Testis (tissue), 2 donors: ENCODE results near the gene TECTA.

Source experiments
- POLR2A ChIP-seq: fragments of 450-650 bp; IDR thresholded peaks from one replicate; pipeline ENCODE4 v1.6.1; 2017; ENCODE audit warnings: antibody characterized with exemption, mild to moderate bottlenecking, moderate library complexity
- TF ChIP-seq, protein P1 (sequence below), 3 experiments: fragments of 450-650 bp in 2 of 3; fragments of 200-600 bp in 1 of 3; sonication (generic) in 1 of 3; IDR thresholded peaks; one replicate each; pipeline ENCODE4 v1.5.1; 2016 to 2019; ENCODE audit warnings: antibody characterized with exemption in 3 of 3, mild to moderate bottlenecking in 2 of 3, moderate library complexity in 1 of 3

DNA sequence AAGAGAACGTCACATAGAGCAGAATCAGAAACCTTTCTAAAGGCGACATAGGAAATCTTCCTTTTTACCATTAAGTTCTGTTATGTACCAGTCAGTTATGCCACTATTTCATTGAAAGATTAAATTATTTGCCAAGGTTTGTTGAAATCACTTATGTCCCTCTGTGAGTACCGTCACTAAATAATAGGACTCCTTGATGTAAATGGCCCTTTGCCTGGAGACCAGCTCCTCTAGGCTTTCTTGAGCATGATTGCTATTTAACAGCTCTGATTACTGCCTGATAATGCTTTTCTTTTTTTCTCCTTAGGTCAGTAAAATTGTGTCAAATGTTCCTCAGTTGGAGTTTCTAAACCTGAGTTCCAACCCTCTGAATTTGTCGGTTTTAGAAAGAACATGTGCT lies 47.8 kb upstream of the TECTA start:
- TF ChIP-seq, protein P1, sequence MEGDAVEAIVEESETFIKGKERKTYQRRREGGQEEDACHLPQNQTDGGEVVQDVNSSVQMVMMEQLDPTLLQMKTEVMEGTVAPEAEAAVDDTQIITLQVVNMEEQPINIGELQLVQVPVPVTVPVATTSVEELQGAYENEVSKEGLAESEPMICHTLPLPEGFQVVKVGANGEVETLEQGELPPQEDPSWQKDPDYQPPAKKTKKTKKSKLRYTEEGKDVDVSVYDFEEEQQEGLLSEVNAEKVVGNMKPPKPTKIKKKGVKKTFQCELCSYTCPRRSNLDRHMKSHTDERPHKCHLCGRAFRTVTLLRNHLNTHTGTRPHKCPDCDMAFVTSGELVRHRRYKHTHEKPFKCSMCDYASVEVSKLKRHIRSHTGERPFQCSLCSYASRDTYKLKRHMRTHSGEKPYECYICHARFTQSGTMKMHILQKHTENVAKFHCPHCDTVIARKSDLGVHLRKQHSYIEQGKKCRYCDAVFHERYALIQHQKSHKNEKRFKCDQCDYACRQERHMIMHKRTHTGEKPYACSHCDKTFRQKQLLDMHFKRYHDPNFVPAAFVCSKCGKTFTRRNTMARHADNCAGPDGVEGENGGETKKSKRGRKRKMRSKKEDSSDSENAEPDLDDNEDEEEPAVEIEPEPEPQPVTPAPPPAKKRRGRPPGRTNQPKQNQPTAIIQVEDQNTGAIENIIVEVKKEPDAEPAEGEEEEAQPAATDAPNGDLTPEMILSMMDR (IDR thresholded peaks at IDR 0.05): no peak
- no peak for TF ChIP-seq POLR2A
